NK-92 (cell line): Measurements from ENCODE around the gene ANK3.

Source experiments
- DNase-seq: peaks from one replicate; lab custom pipeline; 2025; ENCODE audit not compliant: unreplicated experiment; lab: John Stamatoyannopoulos, UW

The ANK3 gene

GRCh38 chr10:60380781-60381180, 8.9 kb downstream of the ANK3 start:
- DNase-seq, result no peak

- no peak for DNase-seq
Measured at GRCh38 chr10:60377955-60378354, 11.7 kb downstream of the ANK3 start.

- no peak for DNase-seq
Measured at GRCh38 chr10:60377042-60377352, 12.7 kb downstream of the ANK3 start.

GRCh38 chr10:60376221-60377041, 13.2 kb downstream of the ANK3 start:
- no peak for DNase-seq

- no peak for DNase-seq
Measured at GRCh38 chr10:60375293-60376004, 14.2 kb downstream of the ANK3 start.

GRCh38 chr10:60374836-60375235, 14.8 kb downstream of the ANK3 start:
- no peak for DNase-seq

- DNase-seq, result no peak
Measured at GRCh38 chr10:60372436-60372835, 17.2 kb downstream of the ANK3 start.

GRCh38 chr10:60369547-60369930, 20.1 kb downstream of the ANK3 start:
- no peak for DNase-seq

GRCh38 chr10:60368875-60369546, 20.7 kb downstream of the ANK3 start:
- no peak for DNase-seq

- DNase-seq, result no peak
Measured at GRCh38 chr10:60367901-60368300, 21.8 kb downstream of the ANK3 start.

- DNase-seq, result no peak
Measured at GRCh38 chr10:60367431-60367830, 22.2 kb downstream of the ANK3 start.

- DNase-seq, result no peak
Measured at GRCh38 chr10:60367024-60367423, 22.7 kb downstream of the ANK3 start.

GRCh38 chr10:60363187-60363586, 26.5 kb downstream of the ANK3 start:
- DNase-seq, result no peak

- DNase-seq, result no peak
Measured at GRCh38 chr10:60362461-60362860, 27.2 kb downstream of the ANK3 start.

GRCh38 chr10:60359066-60359465, 30.6 kb downstream of the ANK3 start:
- no peak for DNase-seq

GRCh38 chr10:60358282-60358681, 31.4 kb downstream of the ANK3 start:
- no peak for DNase-seq

GRCh38 chr10:60353519-60354258, 36.0 kb downstream of the ANK3 start:
- DNase-seq, result no peak

GRCh38 chr10:60352105-60352504, 37.6 kb downstream of the ANK3 start:
- DNase-seq, result no peak

GRCh38 chr10:60351191-60351853, 38.4 kb downstream of the ANK3 start:
- no peak for DNase-seq

GRCh38 chr10:60350400-60350799, 39.3 kb downstream of the ANK3 start:
- DNase-seq, result no peak

- no peak for DNase-seq
Measured at GRCh38 chr10:60349426-60349825, 40.2 kb downstream of the ANK3 start.
